Measurements from ENCODE around the gene KRT31. TPM values are rescaled to one million over a fixed set of nuclear protein-coding genes. Genes with fewer than 3 reads are reported as not detected.

KRT31 gene
- total RNA-seq, 2 experiments from 2014 or later = not detected

DNA sequence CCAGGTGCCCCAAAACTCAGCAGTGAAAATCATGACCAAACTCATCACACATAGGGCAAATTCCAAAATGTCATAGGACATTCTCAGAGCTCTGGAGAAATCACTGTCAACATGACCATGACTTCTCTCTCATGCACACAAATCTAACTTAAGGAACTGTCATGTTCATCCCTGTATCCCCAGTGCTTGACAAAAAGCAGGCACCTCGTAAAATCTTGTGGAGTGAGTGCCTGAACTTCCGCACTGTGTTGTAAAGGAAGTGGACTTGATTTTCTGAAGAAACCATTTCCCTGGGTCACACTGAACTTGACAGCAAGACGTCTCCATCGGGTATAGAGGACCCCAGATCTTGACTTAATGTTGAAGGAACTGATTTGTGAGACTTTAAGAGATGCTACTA, 24.2 kb upstream of the KRT31 start:
- intact Hi-C loops (cut with DNase I, micrococcal nuclease) = no loop called here
- Histone ChIP-seq H3K27ac (ENCODE audit: low read depth in 1 of 2, low read length in 2 of 2) (no peak overlapping the region), H3K27me3 (ENCODE audit: control insufficient read depth in 1 of 2, insufficient read depth in 2 of 2, low read length in 2 of 2) (no peaks in the 10 kb centered on the region), H3K4me3 (ENCODE audit: low read length) (no peak overlapping the region), H3K36me3 (ENCODE audit: insufficient read depth, low read length) (no peaks in the 10 kb centered on the region), H3K9me3 (ENCODE audit: control insufficient read depth in 1 of 2, insufficient read depth in 1 of 2, low read length in 2 of 2) (peaks cover 0 to 5% of the 10 kb centered on the region in 2 experiments), H3K4me1 (ENCODE audit: insufficient read depth, low read length) (no peaks in the 10 kb centered on the region)
- ATAC-seq (ENCODE audit: poor library complexity) = no peak
- no peak overlapping the region for H3K4me3 Mint-ChIP-seq
- no peaks in the 10 kb centered on the region for H3K9me3 Mint-ChIP-seq
- POLR2A ChIA-PET = no interaction called here
- CTCF ChIA-PET = no interaction called here
- no peak for TF ChIP-seq CTCF (IDR thresholded peaks at IDR 0.05)
- H3K36me3 Mint-ChIP-seq (ENCODE audit: low read depth) = no peaks in the 10 kb centered on the region
- DNase-seq = no peak
- no peak overlapping the region for H3K27ac Mint-ChIP-seq
- H3K27me3 Mint-ChIP-seq = no peaks in the 10 kb centered on the region
- H3K4me1 Mint-ChIP-seq (ENCODE audit: low read depth) = no peaks in the 10 kb centered on the region

GRCh38 chr17:41421116-41421515, 23.7 kb upstream of the KRT31 start:
- Mint-ChIP-seq H3K4me3 (no peak overlapping the region), H3K27me3 (no peaks in the 10 kb centered on the region)

DNA sequence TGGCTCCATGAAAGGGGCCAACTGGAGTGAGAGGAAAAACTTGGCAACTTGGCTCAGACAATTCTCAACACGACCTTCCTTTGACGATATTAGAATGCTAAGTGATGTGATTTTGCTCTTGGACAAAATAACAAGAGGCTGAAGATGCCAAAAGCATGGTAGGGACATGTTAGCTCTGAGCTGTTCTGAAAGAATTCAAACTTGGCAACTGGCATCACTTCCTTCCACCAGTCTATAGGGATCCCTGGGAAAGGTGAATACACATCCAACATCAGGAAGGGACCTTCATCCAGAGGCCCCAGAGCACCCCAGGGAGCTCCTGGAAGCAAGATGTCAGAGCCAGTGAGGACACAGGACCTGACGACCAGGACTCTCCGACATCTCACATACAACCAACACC, 22.7 kb upstream of the KRT31 start:
- ChIA-PET POLR2A (no interaction called here), CTCF (interaction anchor here (1.2 kb wide), 1 partner anchor 23 kb away, joined by 3 read pairs; no protein-coding TSS in a partner anchor)
- H3K4me1 Mint-ChIP-seq (ENCODE audit: low read depth) = no peaks in the 10 kb centered on the region
- no peak for TF ChIP-seq CTCF (IDR thresholded peaks at IDR 0.05)
- Histone ChIP-seq H3K4me3 (ENCODE audit: low read length) (no peak overlapping the region), H3K27me3 (ENCODE audit: control insufficient read depth in 1 of 2, insufficient read depth in 2 of 2, low read length in 2 of 2) (no peaks in the 10 kb centered on the region), H3K36me3 (ENCODE audit: insufficient read depth, low read length) (no peaks in the 10 kb centered on the region), H3K27ac (ENCODE audit: low read depth in 1 of 2, low read length in 2 of 2) (no peak overlapping the region), H3K9me3 (ENCODE audit: control insufficient read depth in 1 of 2, insufficient read depth in 1 of 2, low read length in 2 of 2) (peaks cover 0 to 5% of the 10 kb centered on the region in 2 experiments), H3K4me1 (ENCODE audit: insufficient read depth, low read length) (no peaks in the 10 kb centered on the region)
- DNase-seq (no peak), ATAC-seq (ENCODE audit: poor library complexity) (no peak)
- no peak overlapping the region for H3K27ac Mint-ChIP-seq
- no peak overlapping the region for H3K4me3 Mint-ChIP-seq
- intact Hi-C loops (cut with DNase I, micrococcal nuclease) = no loop called here
- no peaks in the 10 kb centered on the region for H3K9me3 Mint-ChIP-seq
- H3K27me3 Mint-ChIP-seq = no peaks in the 10 kb centered on the region
- H3K36me3 Mint-ChIP-seq (ENCODE audit: low read depth) = no peaks in the 10 kb centered on the region

More at GRCh38 chr17:41421116-41421515, 23.7 kb upstream of the KRT31 start:
- intact Hi-C loops (cut with DNase I, micrococcal nuclease) = no loop called here
- TF ChIP-seq CTCF (IDR thresholded peaks at IDR 0.05) = no peak
- CTCF ChIA-PET = no interaction called here
- Histone ChIP-seq H3K4me3 (ENCODE audit: low read length) (no peak overlapping the region), H3K9me3 (ENCODE audit: control insufficient read depth in 1 of 2, insufficient read depth in 1 of 2, low read length in 2 of 2) (peaks cover 0 to 5% of the 10 kb centered on the region in 2 experiments), H3K4me1 (ENCODE audit: insufficient read depth, low read length) (no peaks in the 10 kb centered on the region), H3K27ac (ENCODE audit: low read depth in 1 of 2, low read length in 2 of 2) (no peak overlapping the region), H3K27me3 (ENCODE audit: control insufficient read depth in 1 of 2, insufficient read depth in 2 of 2, low read length in 2 of 2) (no peaks in the 10 kb centered on the region), H3K36me3 (ENCODE audit: insufficient read depth, low read length) (no peaks in the 10 kb centered on the region)
- ATAC-seq (ENCODE audit: poor library complexity) = no peak
- Mint-ChIP-seq H3K4me1 (ENCODE audit: low read depth) (no peaks in the 10 kb centered on the region), H3K36me3 (ENCODE audit: low read depth) (no peaks in the 10 kb centered on the region), H3K9me3 (no peaks in the 10 kb centered on the region), H3K27ac (no peak overlapping the region)
- POLR2A ChIA-PET = no interaction called here
- DNase-seq = no peak
